Ishikawa (cell line): Measurements from ENCODE around the gene SMIM28.

Source experiments
- CEBPB ChIP-seq: IDR thresholded peaks from 2 replicates; pipeline ENCODE4 v1.6.1; 2012
- CREB1 ChIP-seq: IDR thresholded peaks from 2 replicates; pipeline ENCODE4 v1.6.1; 2012; ENCODE audit warnings: low read depth
- EGR1 ChIP-seq: IDR thresholded peaks from 2 replicates; pipeline ENCODE4 v1.6.1; 2012
- EP300 ChIP-seq: IDR thresholded peaks from 2 replicates; pipeline ENCODE4 v1.6.1; 2012; ENCODE audit warnings: borderline replicate concordance
- FOXM1 ChIP-seq: IDR thresholded peaks from 2 replicates; pipeline ENCODE4 v1.6.1; 2012; ENCODE audit warnings: low read depth, borderline replicate concordance
- NFIC ChIP-seq: IDR thresholded peaks from 2 replicates; pipeline ENCODE4 v1.6.1; 2012
- RAD21 ChIP-seq: IDR thresholded peaks from 2 replicates; pipeline ENCODE4 v1.6.1; 2012; ENCODE audit warnings: low read depth
- REST ChIP-seq: IDR thresholded peaks from 2 replicates; pipeline ENCODE4 v1.6.1; 2012; ENCODE audit warnings: low read depth, mild to moderate bottlenecking
- TAF1 ChIP-seq: IDR thresholded peaks from 2 replicates; pipeline ENCODE4 v1.6.1; 2012; ENCODE audit warnings: low read depth, mild to moderate bottlenecking
- TCF12 ChIP-seq: IDR thresholded peaks from 2 replicates; pipeline ENCODE4 v1.6.1; 2012; ENCODE audit warnings: low read depth
- TEAD4 ChIP-seq: IDR thresholded peaks from 2 replicates; pipeline ENCODE4 v1.6.1; 2012
- USF1 ChIP-seq: IDR thresholded peaks from 2 replicates; pipeline ENCODE4 v1.6.1; 2012
- YY1 ChIP-seq: IDR thresholded peaks from 2 replicates; pipeline ENCODE4 v1.6.1; 2012; ENCODE audit warnings: low read depth
- ZBTB7A ChIP-seq: IDR thresholded peaks from 2 replicates; pipeline ENCODE4 v1.6.1; 2012; ENCODE audit warnings: low read depth
- TF ChIP-seq, protein P1 (sequence below): IDR thresholded peaks from 2 replicates; pipeline ENCODE4 v1.6.1; 2012

Gene SMIM28

GRCh38 chr6:138374815-138375214, 2.9 kb upstream of the SMIM28 start:
- TF ChIP-seq EGR1 (no peak), USF1 (no peak), TCF12 (no peak), NFIC (no peak), RAD21 (no peak)

- TF ChIP-seq EGR1 (no peak), ZBTB7A (no peak), TAF1 (no peak), TEAD4 (no peak), FOXM1 (no peak), NFIC (no peak), USF1 (no peak), REST (no peak), YY1 (no peak), RAD21 (no peak), CREB1 (no peak), TCF12 (no peak), EP300 (no peak), CEBPB (no peak)
- TF ChIP-seq, protein P1, sequence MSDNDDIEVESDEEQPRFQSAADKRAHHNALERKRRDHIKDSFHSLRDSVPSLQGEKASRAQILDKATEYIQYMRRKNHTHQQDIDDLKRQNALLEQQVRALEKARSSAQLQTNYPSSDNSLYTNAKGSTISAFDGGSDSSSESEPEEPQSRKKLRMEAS: no peak
These were observed 663 bp upstream of the SMIM28 start for GRCh38 chr6:138377042-138377441.

GRCh38 chr6:138378463-138378862, 758 bp downstream of the SMIM28 start:
- no peak for TF ChIP-seq EP300
- TF ChIP-seq REST: no peak
- TF ChIP-seq, protein P1: no peak
- TF ChIP-seq CEBPB: no peak
- no peak for TF ChIP-seq FOXM1
- no peak for TF ChIP-seq YY1
- no peak for TF ChIP-seq USF1
- no peak for TF ChIP-seq RAD21
- TF ChIP-seq TCF12: no peak
- TF ChIP-seq EGR1: no peak

DNA sequence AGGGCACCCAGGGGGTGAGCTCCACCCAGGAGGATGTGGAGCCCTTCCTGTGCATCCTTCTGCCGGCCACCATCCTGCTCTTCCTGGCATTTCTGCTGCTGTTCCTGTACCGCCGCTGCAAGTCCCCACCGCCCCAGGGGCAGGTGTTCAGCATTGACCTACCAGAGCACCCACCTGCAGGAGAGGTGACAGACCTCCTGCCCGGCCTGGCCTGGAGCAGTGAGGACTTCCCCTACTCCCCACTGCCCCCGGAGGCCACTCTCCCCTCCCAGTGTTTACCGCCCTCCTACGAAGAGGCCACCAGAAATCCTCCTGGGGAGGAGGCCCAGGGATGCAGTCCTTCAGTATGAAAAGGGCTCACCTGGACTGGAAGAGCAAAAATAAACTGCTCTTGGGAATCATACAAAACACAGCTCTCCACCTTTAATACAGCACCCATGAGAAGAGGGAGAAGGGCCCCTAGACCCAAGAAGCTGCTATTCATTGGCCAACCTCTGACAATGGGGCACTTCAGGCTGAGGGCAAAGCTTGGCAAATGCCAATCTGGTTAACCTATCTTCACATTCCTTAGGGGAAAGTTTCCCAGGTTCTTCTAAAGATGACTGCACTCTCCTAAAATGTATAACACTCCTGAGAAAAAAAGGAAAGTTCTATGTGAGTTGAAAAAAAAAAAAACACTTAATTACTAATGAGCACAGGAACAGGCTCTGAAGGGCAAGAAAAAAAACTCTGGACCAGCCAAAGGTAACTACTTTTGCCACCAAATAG, 5.0 kb downstream of the SMIM28 start:
- TF ChIP-seq USF1 (no peak), FOXM1 (no peak), EP300 (no peak), TEAD4 (no peak), ZBTB7A (no peak), TCF12 (no peak), RAD21 (no peak), REST (no peak), YY1 (no peak)
- TF ChIP-seq, protein P1: no peak
